Body of pancreas (tissue), 4 donors: ENCODE data around the gene SYNGR1.

ENCODE experiments used
- CTCF ChIP-seq, 7 experiments: fragments of 450-650 bp in 4 of 7; fragments of 200-600 bp in 3 of 7; sonication (generic) in 3 of 7; IDR thresholded peaks; one replicate each; pipeline ENCODE4 v1.5.1; 2016 to 2019; ENCODE audit warnings: antibody characterized with exemption in 7 of 7
- POLR2A ChIP-seq, 3 donors: fragments of 450-650 bp; IDR thresholded peaks; one replicate each; pipeline ENCODE4 v1.6.1; 2016; ENCODE audit warnings: antibody characterized with exemption in 3 of 3, mild to moderate bottlenecking in 2 of 3

GRCh38 chr22:39360242-39360641 is 10.5 kb downstream of the SYNGR1 start:
- no peak for TF ChIP-seq POLR2A (IDR thresholded peaks at IDR 0.05)
- no peak for TF ChIP-seq CTCF (IDR thresholded peaks at IDR 0.05)
